NCI-H1105 (cell line): ENCODE data around the gene HS3ST1.

Source experiments
- DNase-seq: peaks from one replicate; lab custom pipeline; 2025; lab: John Stamatoyannopoulos, UW

Gene HS3ST1

GRCh38 chr4:11431111-11431510, 2.4 kb upstream of the HS3ST1 start:
- DNase-seq, result no peak

GRCh38 chr4:11430536-11430935, 1.8 kb upstream of the HS3ST1 start:
- DNase-seq, result no peak

- no peak for DNase-seq
Measured at GRCh38 chr4:11429699-11430045, 978 bp upstream of the HS3ST1 start.

GRCh38 chr4:11428899-11429698, 405 bp upstream of the HS3ST1 start:
- DNase-seq, result peak; percentile 76

- no peak for DNase-seq
Measured at GRCh38 chr4:11427121-11427996, 1.3 kb downstream of the HS3ST1 start.

- no peak for DNase-seq
Measured at GRCh38 chr4:11426731-11427120, 2.0 kb downstream of the HS3ST1 start.

DNA sequence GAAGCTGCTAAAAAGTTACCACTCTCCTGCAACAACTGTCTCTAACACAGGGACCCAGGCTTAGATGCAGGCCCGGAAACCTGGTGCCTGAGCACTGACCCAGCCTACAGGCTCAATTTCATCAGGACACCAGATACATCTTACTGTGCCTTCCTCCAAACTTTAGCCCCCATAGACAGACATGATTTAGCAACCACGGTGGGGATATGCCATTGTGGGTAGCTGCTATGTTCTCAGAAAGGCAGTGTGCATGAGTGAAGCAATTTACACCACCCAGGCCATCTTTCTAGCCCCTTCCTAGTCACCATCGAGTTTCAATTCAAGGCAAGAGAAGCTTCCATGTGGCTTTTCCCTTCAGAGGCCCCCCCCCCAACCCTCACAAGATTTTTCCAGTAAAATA, 2.7 kb downstream of the HS3ST1 start:
- DNase-seq, result no peak

DNA sequence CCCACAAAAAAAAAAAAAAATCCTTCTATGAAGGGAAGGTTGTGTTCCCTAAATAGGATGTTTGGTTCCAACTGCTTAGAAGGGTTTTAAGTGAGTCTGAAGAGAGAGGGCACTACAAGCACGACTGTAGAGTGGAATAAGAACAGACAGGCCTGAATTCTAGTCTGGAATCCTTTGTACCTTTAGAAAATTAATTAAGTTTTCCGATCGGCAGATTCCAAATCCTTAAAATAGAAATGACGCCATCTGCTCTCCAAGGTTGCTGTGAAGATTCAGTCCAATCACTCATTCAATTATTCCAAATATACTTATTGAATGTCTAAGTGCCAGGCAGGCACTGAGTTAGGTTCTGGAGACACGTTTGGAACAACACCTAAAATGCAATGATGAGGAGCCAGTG, 3.8 kb downstream of the HS3ST1 start:
- DNase-seq, result no peak

- DNase-seq, result peak; percentile 29
Measured at GRCh38 chr4:11424000-11424399, 4.7 kb downstream of the HS3ST1 start.

- no peak for DNase-seq
Measured at GRCh38 chr4:11423465-11423864, 5.2 kb downstream of the HS3ST1 start.

- DNase-seq, result no peak
Measured at GRCh38 chr4:11421116-11421515, 7.6 kb downstream of the HS3ST1 start.

- no peak for DNase-seq
Measured at GRCh38 chr4:11420327-11420726, 8.4 kb downstream of the HS3ST1 start.

- DNase-seq, result no peak
Measured at GRCh38 chr4:11418610-11419009, 10.1 kb downstream of the HS3ST1 start.

GRCh38 chr4:11416767-11417113, 12.0 kb downstream of the HS3ST1 start:
- no peak for DNase-seq

DNA sequence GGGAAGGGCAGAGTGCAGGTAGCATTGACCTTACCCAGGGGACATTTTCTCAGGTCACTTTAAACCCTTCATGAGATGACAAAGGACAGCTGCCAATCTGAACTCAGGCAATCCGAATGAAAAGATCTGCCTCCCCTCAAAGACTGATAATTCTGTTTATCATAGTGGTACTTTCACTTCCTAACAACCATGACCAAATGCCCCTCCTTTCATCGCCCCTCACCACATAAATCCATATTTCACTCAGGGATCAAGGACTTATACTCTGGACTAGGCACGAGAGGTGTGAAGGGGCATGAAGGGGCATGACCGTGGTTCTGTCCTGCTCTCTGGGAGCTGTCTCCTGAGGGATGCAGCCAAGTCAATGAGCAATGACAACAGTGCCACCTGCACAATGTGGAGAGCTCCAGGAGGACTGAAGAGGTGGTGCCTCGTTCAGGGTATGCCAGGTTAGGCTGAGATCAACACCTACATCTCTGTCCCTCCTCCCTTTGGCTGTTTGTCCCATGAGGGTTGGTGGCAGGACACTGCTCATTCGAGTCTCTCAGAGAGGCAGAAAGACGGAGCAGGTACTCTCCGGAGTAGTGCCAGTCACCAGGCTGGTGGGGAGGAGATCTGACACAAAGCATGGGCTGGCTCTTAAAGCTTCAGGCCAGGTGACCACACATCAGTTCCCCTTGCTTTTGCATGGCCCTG, 12.5 kb downstream of the HS3ST1 start:
- DNase-seq, result no peak

GRCh38 chr4:11415409-11416070, 13.2 kb downstream of the HS3ST1 start:
- no peak for DNase-seq

GRCh38 chr4:11412211-11412610, 16.5 kb downstream of the HS3ST1 start:
- DNase-seq, result no peak

DNA sequence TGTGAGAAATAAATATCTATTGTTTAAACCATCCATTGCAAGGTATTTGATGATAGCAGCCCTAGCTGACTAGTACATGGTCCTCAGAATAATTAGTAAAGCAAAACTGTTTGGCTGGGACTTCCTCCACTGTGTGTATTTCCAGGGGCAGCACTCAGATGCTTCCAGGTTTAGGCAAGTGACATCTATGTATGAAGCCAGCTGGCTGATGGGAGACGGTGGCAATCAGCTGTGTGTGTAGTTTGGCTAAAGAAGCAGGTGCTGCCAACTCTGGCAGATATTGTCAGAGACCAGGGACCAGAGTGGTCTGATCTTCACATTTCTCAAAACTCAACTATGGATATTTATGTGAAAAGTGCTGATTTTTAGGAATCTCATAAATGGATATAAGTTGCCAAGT, 19.1 kb downstream of the HS3ST1 start:
- DNase-seq, result no peak

- no peak for DNase-seq
Measured at GRCh38 chr4:11408233-11408967, 20.3 kb downstream of the HS3ST1 start.

- DNase-seq, result no peak
Measured at GRCh38 chr4:11407551-11407950, 21.1 kb downstream of the HS3ST1 start.

GRCh38 chr4:11404431-11404830, 24.3 kb downstream of the HS3ST1 start:
- DNase-seq, result peak; percentile 14

- no peak for DNase-seq
Measured at GRCh38 chr4:11402192-11402591, 26.5 kb downstream of the HS3ST1 start.
